Activated gamma-delta T cell (primary cell): ENCODE data around the gene MCRS1.
"Not testable (repeated sequence)": the region's sequence is repeated elsewhere in the genome, so short reads cannot be mapped to it uniquely, and the experiment has no call there.

Experiments
- DNase-seq: peaks from one replicate; lab custom pipeline; 2025; lab: John Stamatoyannopoulos, UW

Gene MCRS1

GRCh38 chr12:49518914-49519573 is 48.9 kb downstream of the MCRS1 start:
- DNase-seq, result no peak

- no peak for DNase-seq
Observed at GRCh38 chr12:49515266-49515665, 52.7 kb downstream of the MCRS1 start.

GRCh38 chr12:49512546-49512945 is 55.4 kb downstream of the MCRS1 start:
- no peak for DNase-seq

GRCh38 chr12:49511410-49511809 is 56.5 kb downstream of the MCRS1 start:
- no peak for DNase-seq

- DNase-seq, result not testable (repeated sequence)
Observed at GRCh38 chr12:49509681-49510080, 58.3 kb downstream of the MCRS1 start.
